Measurements from ENCODE around the gene PTGES3.
"Not testable (repeated sequence)": the region's sequence is repeated elsewhere in the genome, so short reads cannot be mapped to it uniquely, and the experiment has no call there.

PTGES3 gene

DNA sequence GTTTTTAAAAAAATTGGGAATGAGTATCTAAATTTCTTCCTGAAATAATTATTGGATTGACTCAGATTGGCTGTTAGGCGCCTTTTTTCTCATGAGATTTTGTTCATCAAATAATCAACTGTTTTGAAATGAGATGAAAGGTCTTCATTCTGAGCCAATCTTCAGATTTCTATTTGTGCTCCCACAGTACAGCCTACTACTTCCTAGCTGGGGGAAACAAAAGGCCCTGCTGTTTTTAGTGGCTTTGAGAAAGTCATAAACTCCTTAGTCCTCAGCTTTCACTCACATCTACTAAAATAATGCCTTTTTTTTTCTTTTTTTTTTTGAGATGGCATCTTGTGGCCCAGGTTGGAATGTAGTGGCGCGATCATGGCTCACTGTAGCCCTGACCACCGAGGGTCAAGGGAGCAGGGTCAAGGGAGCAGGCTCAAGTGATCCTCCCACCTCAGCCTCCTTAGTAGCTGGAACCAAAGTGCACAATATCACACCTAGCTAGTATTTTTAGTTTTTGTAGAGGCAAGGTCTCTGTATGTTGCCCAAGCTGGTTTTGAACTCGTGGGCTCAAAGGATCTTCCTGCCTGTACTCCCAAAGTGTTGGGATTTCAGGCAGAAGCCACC lies 21.8 kb upstream of the PTGES3 start:
- no peak for DNase-seq (ENCODE audit: low spot score)

DNA sequence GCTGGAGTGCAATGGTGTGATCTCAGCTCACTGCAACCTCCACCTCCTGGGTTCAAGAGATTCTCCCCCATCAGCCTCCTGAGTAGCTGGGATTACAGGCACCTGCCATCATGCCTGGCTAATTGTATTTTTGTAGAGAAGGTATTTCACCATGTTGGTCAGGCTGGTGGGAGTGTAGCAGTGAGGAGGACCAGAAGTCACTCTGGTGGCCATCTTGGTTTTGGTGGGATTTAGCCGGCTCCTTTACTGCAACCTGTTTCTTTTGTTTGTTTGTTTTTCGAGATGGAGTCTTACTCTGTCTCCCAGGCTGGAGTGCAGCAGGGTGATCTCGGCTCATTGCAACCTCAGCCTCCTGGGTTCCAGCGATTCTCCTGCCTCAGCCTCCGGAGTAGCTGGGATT lies 16.4 kb upstream of the PTGES3 start:
- DNase-seq (ENCODE audit: low spot score) = not testable (repeated sequence)

DNA sequence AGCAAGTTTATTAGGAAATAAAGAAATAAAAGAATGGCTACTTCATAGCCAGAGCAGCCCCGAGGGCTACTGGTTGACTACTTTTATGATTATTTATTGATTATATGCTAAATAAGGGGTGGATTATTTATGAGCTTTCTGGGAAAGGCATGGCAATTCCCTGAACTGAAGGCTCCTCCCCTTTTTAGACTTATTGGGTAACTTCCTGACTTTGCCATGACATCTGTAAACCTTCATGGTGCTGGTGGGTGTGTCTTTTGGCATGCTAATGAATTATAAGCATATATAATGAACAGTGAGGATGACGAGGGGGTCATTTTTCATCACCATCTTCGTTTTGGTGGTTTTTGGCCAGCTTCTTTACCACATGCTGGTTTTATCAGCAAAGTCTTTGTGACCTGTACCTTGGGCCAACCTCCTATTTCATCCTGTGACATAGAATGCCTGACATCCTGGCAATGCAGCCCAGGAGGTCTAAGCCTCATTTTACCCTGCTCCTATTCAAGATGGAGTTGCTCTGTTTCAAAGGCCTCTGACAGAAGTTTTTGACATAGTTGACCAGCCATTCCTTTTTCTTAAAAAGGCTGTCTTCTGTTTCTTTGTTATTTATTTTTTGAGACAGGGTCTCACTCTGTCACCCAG lies 11.1 kb upstream of the PTGES3 start:
- no peak for DNase-seq (ENCODE audit: low spot score)

DNA sequence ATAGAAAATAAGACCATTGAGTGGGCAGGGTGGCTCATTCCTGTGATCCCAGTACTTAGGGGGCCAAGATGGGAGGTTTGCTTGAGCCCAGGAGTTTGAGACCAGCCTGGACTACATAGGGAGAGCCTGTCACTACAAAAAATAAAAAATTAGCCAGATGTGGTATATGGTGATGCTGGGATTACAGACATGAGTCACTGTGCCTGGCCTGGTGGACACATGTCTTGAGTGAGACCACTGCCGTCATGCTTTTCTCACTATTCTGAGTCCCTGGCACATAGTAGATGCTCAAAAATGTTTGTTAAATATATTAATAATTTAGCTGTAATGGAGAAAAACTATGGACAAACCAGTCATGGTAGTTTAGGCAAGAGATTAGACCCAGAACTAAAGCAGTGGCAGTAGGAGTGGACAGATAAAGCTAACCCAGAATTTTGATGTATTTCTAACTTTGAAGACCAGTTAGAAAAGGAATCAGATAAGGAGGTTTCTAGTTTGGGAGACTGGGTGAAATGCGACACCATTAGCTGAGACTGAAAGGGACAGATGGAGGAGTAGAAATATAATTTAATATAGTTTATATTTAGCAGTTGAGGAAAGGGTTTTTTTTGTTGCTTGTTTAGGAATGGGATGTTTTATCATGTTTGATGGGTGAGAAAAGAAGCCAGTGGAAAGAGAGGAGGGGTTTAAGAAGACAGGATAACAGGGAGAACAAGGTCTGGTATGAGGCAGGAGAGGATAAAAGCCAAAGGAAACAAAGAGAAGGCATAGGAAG lies 7.4 kb upstream of the PTGES3 start:
- no peak for DNase-seq (ENCODE audit: low spot score)

DNA sequence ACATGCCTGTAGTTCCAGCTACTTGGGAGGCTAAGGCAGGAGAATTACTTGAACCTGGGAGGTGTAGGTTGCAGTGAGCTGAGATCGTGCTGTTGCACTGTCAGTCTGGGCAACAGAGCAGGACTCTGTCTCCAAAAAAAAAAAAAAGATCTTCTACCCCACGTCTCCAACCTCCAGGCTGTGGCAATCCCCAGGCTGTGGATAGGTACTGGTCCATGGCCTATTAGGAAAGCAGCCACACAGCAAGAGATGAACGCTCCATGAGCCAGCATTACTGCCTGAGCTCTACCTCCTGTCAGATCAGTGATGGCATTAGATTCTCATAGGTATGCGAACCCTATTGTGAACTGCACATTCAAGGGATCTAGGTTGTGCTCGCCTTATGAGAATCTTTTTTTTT lies 6.1 kb upstream of the PTGES3 start:
- DNase-seq (ENCODE audit: low spot score) = no peak

DNA sequence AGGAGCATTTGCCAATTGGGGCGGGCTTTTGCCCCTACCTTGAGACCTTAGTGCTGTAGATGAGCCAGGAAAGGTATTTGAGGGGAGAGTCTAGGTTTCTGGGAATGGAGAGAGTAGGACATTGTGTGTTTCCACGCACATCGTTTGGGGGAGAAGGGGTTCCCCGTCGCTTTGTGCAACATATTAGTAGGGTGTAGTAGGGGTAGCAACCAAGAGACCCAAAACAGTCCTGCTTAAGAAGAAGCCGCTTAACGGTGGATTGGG lies 694 bp upstream of the PTGES3 start:
- DNase-seq (ENCODE audit: low spot score) = no peak

DNA sequence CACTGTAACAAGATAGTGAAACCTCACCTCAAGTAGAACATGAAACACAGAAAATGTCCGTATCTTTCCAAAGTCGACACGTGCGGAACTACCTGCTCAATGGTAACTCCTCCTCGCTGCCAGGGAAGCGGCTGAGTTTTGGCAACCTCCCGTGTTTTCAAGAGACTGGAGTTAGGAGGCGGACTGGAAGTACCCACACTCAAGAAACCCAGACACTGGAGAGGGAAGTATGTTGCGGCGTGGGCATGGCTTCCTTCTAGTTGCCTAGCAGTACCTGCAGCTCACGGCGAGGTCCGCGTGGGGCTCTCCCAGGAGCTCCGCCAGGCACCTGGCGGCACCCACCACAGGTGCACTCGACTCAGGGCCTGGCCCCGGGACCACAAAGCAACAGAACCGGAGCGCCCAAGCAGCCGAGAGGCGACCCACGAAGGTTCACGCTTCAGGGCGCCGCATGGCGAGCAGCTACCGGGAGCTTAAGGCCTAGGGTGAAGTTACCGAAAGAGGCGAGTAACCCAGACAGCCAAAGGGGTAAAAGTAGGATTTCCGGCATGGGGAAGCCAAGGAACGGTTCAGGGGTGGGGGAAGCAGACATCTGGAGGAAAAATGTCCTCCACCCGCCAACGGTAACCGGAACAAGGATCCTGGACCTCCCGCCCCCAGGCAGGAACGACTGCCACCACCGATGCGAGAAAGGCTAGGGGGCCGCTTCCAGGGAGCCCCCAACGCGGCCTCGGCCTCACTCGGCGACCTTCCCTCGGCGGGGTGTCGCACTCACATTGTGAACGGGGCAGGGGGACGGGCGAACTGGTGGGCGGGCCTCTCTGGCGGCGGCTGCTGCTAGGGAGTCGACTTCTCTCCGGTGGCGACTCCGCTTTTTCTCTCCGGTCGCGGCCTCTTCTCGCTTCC lies 608 bp downstream of the PTGES3 start:
- peak; percentile 37 for DNase-seq (ENCODE audit: low spot score)

DNA sequence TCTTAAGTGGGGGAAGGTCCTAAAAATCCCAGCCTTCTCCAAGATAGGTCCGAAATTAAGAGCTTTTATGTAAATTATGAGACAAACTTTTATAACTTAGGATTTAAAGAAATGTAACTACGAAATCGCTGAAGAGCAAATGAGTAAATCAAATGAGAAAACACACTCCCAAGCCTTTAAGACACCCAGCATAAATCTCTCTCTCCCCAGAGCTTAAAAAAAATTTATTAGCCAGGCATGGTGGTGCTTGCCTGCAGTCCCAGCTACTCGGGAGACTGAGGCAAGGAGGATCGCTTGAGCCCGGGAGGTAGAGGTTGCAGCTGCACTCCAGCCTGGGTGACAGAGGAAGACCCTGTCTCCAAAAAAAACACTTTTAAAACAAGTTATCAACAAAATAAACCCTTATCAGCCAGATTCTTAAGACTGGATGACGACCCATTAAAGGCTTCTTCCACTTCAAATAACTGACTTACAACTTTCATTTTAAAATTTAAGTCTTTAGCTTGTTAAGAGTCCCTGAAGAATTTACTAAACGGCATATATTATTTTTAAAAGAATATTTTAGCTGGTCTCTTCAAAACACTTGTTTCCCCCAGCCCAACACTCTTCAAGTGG lies 3.2 kb downstream of the PTGES3 start:
- no peak for DNase-seq (ENCODE audit: low spot score)

DNA sequence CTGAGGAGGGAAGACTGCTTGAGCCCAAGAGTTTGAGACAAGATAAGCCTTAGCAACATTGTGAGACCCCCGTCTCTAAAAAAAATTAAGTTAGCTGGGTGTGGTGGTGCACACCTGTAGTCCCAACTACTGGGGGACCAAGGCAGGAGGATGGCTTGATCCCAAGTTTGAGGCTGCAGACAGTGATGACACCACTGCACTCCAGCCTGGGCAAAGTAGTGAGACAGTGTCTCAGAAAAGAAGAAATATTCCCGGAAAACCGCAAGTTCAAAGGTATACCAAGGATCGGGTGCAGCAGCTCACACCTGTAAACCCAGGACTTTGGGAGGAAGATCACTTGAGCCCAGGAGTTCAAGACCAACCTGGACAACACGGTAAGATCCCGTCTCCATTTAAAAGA lies 5.8 kb downstream of the PTGES3 start:
- DNase-seq (ENCODE audit: low spot score) = no peak

DNA sequence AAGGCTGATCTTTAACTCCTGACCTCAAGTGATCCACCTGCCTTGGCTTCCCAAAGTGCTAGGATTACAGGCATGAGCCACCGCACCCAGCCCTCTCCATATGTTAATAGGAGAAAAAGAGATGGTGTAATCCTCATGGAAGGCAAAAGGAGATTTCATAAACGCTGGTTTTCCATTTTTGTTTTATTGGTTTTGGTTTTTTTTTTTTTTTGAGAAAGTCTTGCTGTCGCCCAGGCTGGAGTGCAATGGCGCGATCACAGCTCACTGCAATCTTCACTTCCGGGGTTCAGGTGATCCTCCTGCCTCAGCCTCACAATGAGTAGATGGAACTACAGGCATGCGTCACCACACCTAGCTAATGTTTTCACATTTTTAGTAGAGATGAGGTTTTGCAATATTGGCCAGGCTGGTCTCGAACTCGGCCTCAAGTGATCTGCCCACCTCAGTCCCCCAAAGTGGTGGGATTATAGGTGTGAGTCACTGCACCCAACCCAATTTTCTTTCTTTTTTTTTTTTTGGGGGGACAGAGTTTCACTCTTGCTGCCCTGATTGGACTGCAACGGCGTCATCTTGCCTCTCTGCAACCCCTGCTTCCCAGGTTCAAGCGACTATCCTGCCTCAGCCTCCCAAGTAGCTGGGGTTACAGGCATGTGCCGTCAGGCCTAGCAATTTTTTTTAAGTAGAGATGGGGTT lies 8.1 kb downstream of the PTGES3 start:
- no peak for DNase-seq (ENCODE audit: low spot score)

DNA sequence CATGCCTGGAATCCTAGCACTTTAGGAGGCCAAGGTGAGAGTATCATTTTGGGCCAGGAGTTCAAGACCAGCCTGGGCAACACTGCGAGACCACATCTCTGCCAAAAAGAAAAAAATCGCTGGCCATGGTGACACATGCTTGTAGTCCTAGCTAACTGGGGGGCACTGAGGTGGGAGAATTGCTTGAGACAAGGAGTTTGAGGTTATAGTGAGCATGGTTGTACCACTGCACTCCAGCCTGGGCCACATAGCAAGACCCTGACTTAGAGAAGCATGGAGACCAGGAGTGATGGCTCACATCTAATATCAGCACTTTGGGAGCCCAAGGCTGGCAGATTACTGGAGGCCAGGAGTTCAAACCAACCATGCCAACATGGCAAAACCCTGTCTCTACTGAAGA lies 9.2 kb downstream of the PTGES3 start:
- no peak for DNase-seq (ENCODE audit: low spot score)

DNA sequence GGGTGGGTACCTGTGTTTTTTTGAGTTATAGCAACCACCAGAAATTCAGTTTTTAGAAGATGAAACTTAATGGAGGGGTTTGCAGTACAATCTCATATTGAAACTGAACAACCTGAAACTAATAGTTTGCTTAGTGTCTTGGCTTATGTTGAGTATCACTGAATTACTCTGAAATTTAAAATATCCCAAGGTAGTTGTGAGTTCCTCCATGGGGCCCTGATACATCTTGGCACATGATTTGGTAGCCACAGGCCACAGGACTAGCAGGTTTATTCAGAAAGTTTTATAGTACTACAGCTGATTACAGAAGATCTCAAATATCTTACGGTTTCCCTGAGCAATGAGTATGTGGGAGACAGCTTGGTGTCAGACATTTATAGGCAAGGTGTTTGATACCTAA lies 10.4 kb downstream of the PTGES3 start:
- no peak for DNase-seq (ENCODE audit: low spot score)

DNA sequence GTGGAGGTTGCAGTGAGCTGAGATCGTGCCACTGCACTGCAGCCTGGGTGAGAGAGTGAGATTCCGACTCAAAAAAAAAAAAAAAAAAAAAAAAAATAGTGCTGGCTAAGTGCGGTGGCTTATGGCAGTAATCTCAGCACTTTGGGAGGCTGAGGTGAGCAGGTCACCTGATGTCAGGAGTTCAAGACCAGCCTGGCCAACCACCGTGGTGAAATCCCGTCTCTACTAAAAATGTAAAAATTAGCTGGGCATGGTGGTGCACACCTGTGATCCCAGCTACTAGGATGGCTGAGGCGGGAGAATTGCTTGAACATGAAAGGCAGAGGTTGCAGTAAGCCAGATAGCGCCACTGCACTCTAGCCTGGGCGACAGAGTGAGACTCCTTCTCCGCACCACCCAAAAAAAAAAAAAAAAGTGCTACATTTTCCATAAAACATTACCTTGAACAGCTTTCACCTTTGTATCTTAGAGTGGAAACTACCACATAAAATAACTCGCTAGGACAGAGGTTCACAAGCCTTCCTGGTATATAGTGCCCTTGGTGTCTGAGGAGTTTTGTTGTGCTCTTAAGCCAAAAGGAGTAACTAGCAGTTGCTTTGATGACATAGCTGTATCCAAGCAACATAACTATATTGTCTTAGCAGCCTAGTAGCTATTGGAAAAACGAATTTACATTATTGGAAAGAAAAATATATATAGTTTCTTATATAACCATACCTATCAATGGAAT lies 11.1 kb downstream of the PTGES3 start:
- no peak for DNase-seq (ENCODE audit: low spot score)

DNA sequence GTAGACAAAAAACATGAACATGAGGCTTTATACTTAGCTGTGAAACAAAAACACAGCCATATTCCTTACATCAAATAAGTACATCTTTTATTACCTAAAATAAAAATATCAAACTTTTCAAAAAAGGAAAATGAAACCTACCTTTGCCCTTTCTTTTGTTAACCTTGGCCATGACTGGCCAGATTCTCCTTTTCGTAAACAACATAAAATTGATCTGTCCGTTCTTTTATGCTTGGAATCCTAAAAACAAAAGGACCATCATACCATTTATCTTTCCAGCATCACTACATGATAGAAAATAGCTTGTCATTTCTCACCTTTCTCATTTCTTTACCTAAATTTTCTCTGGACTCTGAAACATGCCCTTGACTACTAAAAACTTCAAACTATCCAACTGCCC lies 16.5 kb downstream of the PTGES3 start:
- no peak for DNase-seq (ENCODE audit: low spot score)

DNA sequence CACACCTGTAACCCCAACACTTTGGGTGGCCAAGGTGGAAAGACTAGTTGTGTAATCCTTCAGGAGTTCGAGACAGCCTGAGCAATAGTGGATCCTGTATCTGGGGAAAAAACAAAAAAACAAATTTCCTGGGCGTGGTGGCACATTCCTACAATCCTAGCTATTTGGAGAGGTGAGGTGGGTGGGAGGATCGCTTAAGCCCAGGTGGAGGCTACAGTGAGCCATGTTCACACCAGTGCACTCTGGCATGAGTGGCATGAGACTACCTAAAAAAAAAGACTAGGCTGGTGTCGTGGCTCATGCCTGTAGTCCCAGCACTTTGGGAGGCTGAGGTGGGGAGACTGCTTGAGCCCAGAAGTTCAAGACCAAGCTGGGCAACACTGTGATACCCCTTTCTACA lies 17.2 kb downstream of the PTGES3 start:
- DNase-seq (ENCODE audit: low spot score) = no peak

DNA sequence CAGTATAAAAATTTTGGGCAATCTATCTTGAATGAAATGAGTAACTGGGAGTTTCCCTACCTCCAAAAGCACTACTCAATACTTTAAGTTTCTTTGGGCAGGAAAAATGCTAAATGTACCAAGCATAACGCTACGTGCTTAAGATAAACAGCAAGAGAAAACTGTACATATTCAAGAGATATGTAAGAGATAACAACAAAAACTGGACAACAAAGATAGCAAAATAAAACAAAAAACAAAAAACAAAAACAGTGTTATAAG lies 20.0 kb downstream of the PTGES3 start:
- DNase-seq (ENCODE audit: low spot score) = no peak

DNA sequence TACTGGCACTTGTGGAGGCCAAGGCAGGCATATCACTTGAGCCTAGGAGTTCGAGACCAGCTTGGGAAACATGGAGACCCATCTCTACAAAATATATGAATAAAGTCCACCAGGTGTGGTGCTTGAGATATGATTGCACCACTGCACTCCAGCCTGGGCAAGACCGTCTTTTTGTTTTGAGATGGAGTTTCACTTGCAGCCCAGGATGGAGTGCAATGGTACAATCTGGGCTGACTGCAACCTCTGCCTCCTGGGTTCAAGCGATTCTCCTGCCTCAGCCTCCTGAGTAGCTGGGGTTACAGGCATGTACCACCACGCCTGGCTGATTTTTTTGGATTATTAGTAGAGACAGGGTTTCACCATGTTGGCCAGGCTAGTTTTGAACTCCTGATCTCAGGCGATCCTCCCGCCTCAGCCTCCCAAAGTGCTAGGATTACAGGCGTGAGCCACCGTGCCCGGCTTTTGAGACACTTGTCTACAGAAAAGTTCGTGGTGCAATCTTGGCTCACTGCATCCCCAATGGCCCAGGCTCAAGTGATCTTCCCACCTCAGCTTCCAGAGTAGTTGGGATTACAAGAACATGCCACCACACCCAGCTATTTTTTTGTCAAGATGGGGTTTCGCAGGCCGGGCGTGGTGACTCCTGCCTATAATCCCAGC lies 26.0 kb downstream of the PTGES3 start:
- no peak for DNase-seq (ENCODE audit: low spot score)

DNA sequence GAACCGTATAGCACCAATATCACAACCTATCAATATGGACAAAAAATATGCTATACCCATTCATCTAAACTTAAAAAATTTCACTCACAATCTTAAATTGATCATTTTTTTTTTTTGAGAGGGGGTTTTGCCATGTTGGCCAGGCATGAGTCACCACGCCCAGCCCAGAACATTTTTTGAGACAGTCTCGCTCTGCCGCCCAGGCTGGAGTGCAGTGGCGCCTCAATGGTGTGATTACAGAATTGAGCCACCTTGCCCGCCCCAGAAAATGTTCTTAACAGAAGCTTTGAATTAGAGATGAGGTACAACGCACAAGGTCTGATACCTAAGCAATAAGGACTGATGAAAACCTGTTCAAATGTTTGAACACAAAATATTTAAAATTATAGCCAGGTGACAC lies 26.5 kb downstream of the PTGES3 start:
- no peak for DNase-seq (ENCODE audit: low spot score)

DNA sequence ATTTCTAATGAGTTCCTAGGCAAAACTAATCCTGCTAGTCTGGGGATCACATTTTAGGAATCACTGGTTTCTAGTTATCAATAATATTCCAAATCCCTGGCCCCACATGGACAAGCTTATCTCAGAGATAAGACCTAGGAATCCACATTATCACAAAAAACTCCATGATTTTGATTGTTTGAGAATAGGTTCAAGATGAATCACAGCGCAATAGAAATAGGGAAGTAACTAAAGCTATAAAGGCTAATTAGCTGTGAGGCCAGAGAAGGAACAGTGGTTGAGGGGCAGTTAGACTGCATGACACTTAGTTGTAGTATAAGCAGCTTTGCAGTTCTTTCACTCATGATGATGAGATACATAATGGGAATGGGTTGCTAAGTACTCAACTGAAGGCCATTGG lies 29.2 kb downstream of the PTGES3 start:
- DNase-seq (ENCODE audit: low spot score) = no peak

DNA sequence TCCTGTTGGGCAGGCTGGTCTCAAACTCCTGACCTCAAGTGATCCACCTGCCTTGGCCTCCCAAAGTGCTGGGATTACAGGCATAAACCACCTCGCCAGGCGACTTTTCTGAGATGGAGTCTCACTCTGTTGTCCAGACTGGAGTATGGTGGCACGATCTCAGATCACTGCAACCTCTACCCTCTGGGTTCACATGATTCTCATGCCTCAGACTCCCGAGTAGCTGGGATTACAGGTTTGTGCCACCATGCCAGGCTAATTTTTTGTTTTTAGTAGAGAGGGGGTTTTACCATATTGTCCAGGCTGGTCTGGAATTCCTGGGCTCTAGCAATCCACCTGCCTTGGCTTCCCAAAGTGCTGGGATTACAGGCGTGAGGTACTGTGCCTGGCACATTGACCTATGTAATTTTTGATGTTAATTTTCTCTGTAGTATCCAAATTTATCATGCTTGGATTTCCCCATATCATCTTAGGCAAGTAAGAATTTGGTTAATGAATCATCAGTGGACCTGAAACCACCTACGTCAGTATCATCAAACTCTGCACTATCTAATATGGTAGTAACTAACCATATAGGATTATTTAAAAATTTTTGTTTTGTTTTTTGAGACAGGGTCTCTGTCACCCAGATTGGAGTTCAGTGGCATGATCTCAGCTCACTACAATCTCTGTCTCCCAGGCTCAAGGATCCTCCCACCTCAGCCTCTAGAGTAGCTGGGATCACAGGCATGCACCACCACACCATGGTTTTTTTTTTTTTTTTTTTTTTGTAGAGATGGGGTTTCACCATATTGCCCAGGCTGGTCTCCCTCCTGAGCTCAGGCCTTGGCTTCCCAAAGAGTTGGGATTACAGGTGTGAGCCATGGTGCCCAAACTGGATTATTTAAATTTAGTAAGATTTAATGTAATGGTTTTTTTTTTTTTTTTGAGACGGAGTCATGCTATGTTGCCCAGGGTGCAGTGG lies 30.4 kb downstream of the PTGES3 start:
- DNase-seq (ENCODE audit: low spot score) = no peak

Data from hepatic stellate cell (primary cell).